HEK293T (cell line): ENCODE data around the gene MMP24.

ENCODE experiments used
- BHLHE40 ChIP-seq: fragments of 450-650 bp; IDR thresholded peaks from 2 replicates; pipeline ENCODE4 v1.6.1; 2016; ENCODE audit warnings: mild to moderate bottlenecking, moderate library complexity, borderline replicate concordance
- CTBP1 ChIP-seq: fragments of 450-650 bp; IDR thresholded peaks from 2 replicates; pipeline ENCODE4 v1.6.1; 2016; ENCODE audit warnings: borderline replicate concordance
- ELF4 ChIP-seq: fragments of 450-650 bp; IDR thresholded peaks from 2 replicates; pipeline ENCODE4 v1.6.1; 2017; ENCODE audit warnings: antibody characterized with exemption
- FOXK2 ChIP-seq: fragments of 450-650 bp; IDR thresholded peaks from 2 replicates; pipeline ENCODE4 v1.6.1; 2016; ENCODE audit warnings: mild to moderate bottlenecking
- FOXM1 ChIP-seq: fragments of 450-650 bp; IDR thresholded peaks from 2 replicates; pipeline ENCODE4 v1.6.1; 2017; ENCODE audit warnings: mild to moderate bottlenecking, borderline replicate concordance
- HDGF ChIP-seq: fragments of 450-650 bp; IDR thresholded peaks from 2 replicates; pipeline ENCODE4 v1.6.1; 2017; ENCODE audit warnings: antibody characterized with exemption, borderline replicate concordance
- NFRKB ChIP-seq: fragments of 450-650 bp; IDR thresholded peaks from 2 replicates; pipeline ENCODE4 v1.6.1; 2016; ENCODE audit warnings: mild to moderate bottlenecking, moderate library complexity
- SP1 ChIP-seq: fragments of 450-650 bp; IDR thresholded peaks from 2 replicates; pipeline ENCODE4 v1.6.1; 2017
- SUZ12 ChIP-seq: fragments of 450-650 bp; IDR thresholded peaks from 2 replicates; pipeline ENCODE4 v1.6.1; 2016; ENCODE audit warnings: mild to moderate bottlenecking
- ZNF384 ChIP-seq: fragments of 450-650 bp; IDR thresholded peaks from 2 replicates; pipeline ENCODE4 v1.6.1; 2016
- TF ChIP-seq, protein P1 (sequence below): fragments of 450-650 bp; IDR thresholded peaks from 2 replicates; pipeline ENCODE4 v1.6.1; 2016

DNA sequence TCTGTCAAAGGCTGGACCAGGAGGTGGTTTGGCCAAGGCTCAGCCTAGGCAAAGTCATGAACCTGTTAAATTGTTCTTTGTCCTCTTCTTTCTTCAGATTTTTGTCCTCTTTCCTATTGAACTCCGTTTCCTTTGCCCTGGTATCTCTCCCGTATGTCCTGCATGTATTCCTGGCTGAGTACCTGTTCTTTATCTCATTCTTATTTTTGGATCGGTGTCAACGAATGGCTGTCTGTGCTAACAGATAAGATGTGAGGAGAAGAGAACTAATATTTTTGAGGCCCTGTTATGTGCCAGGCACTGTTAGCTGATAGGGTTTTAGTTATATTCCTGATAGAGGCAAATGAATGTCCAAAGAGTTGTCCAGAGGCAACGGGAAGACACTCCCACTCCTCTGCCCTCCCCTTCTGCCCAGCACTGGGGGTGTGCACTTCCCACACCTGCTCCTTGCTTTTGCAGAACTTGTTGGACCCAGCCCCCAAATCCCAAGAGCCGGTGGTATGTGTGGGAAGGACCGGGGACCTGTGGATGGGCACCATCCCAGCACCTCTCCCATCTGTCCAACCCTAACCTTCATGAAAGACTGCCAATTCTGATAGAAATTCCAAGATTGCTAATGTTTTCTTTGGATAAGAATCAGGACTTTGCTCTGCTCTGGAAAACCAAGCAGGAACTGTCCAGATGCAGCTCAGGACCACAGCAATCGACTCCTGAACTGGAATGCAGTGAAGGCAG is 30.9 kb downstream of the MMP24 start:
- TF ChIP-seq FOXK2 (no peak), SP1 (no peak), CTBP1 (no peak), SUZ12 (no peak), HDGF (no peak), BHLHE40 (no peak), FOXM1 (no peak), ELF4 (no peak), ZNF384 (no peak), NFRKB (no peak)
- TF ChIP-seq, protein P1, sequence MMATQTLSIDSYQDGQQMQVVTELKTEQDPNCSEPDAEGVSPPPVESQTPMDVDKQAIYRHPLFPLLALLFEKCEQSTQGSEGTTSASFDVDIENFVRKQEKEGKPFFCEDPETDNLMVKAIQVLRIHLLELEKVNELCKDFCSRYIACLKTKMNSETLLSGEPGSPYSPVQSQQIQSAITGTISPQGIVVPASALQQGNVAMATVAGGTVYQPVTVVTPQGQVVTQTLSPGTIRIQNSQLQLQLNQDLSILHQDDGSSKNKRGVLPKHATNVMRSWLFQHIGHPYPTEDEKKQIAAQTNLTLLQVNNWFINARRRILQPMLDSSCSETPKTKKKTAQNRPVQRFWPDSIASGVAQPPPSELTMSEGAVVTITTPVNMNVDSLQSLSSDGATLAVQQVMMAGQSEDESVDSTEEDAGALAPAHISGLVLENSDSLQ = no peak
